KMS-11 (cell line): ENCODE results near the gene PRPF40A.
A peak's percentile ranks its signal among the peaks of the same experiment; 100 is the strongest.
"Not testable (repeated sequence)": the region's sequence is repeated elsewhere in the genome, so short reads cannot be mapped to it uniquely, and the experiment has no call there.

Source experiments
- H2AFZ ChIP-seq: fragments of 200-600 bp; sonication (generic); 2 replicates; pipeline ENCODE4 v1.6.1; 2016; ENCODE audit warnings: antibody characterized with exemption, mixed run types, low read depth
- H3K27ac ChIP-seq: fragments of 200-600 bp; sonication (generic); 2 replicates; pipeline ENCODE4 v1.6.1; 2016; ENCODE audit warnings: mild to moderate bottlenecking, mixed run types
- H3K27me3 ChIP-seq: fragments of 200-600 bp; sonication (generic); 2 replicates; pipeline ENCODE4 v1.6.1; 2017; ENCODE audit warnings: mild to moderate bottlenecking, low read depth, mixed run types, moderate library complexity; ENCODE audit not compliant: insufficient read depth
- H3K36me3 ChIP-seq: fragments of 200-600 bp; sonication (generic); 2 replicates; pipeline ENCODE4 v1.6.1; 2017; ENCODE audit warnings: mild to moderate bottlenecking, mixed run types; ENCODE audit not compliant: insufficient read depth
- H3K4me1 ChIP-seq: fragments of 200-600 bp; sonication (generic); 2 replicates; pipeline ENCODE4 v1.6.1; 2016; ENCODE audit warnings: mild to moderate bottlenecking, low read depth, mixed run types; ENCODE audit not compliant: poor library complexity, severe bottlenecking
- H3K4me2 ChIP-seq: fragments of 200-600 bp; sonication (generic); 2 replicates; pipeline ENCODE4 v1.7.0; 2016; ENCODE audit warnings: mild to moderate bottlenecking, mixed run types
- H3K4me3 ChIP-seq: fragments of 200-600 bp; sonication (generic); IDR thresholded peaks from 2 replicates; pipeline ENCODE4 v1.6.1; 2017; ENCODE audit warnings: low read depth, low read length, mixed read lengths; ENCODE audit not compliant: insufficient read depth
- H3K79me2 ChIP-seq: fragments of 200-600 bp; sonication (generic); 2 replicates; pipeline ENCODE4 v1.6.1; 2016; ENCODE audit warnings: low read depth, mixed run types; ENCODE audit not compliant: insufficient read depth
- H3K9ac ChIP-seq: fragments of 200-600 bp; sonication (generic); 2 replicates; pipeline ENCODE4 v1.6.1; 2016; ENCODE audit warnings: mild to moderate bottlenecking, mixed run types
- H4K20me1 ChIP-seq: fragments of 200-600 bp; sonication (generic); 2 replicates; pipeline ENCODE4 v1.6.1; 2016; ENCODE audit warnings: mild to moderate bottlenecking, mixed run types; ENCODE audit not compliant: insufficient read depth
- TF ChIP-seq, protein P1 (sequence below): fragments of 200-600 bp; sonication (generic); conservative IDR thresholded peaks from 2 replicates; pipeline ENCODE4 v1.6.1; 2017; ENCODE audit warnings: low read depth, mild to moderate bottlenecking, antibody characterized with exemption, low read length, moderate library complexity, mixed read lengths

PRPF40A gene

DNA sequence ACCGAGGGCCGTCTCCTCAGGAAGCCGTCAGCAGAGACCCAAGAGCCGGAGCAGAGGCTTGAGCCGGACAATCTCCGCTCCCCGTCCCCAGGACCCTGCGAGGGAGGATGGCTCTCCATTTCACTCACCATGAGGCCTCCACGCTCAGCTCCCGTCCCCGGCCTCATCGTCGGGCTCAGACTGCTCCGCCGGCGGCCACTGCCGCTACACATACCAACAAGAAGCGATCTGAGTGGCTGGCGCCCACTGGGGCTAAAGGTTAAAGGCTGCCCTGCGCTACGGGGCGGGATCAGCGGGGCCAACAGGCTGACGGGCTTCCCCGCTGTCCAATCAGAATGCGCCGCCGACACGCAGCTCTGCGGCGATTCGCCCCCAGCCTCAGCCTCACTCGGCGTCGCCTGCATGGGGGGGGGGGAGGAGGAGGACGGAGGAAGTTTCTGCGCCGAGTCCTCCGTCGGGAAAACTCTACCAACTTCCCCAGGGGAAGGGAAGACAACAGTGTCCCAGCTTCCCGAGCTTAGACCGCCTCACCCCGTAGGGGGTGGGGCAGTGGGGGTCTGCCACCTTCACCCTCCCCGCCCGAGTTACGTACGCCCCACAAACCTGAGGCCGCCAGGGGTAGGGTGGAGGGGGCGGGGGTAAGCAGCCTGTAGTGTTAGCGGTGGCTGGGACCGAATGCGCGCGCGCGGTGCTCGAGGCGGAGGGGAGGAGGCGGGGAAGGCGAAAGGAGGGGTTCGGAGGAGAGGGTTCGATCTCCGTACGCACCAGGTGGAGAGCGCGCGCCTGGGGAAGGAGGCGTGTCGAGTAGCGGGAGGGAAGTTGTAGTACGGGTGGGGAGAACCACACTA lies at the start of gene PRPF40A:
TSS of gene PRPF40A (minus strand) at position 234 of the 848 bp plus-strand sequence. CDS start at position 212, 22 bp downstream.
- TF ChIP-seq, protein P1, sequence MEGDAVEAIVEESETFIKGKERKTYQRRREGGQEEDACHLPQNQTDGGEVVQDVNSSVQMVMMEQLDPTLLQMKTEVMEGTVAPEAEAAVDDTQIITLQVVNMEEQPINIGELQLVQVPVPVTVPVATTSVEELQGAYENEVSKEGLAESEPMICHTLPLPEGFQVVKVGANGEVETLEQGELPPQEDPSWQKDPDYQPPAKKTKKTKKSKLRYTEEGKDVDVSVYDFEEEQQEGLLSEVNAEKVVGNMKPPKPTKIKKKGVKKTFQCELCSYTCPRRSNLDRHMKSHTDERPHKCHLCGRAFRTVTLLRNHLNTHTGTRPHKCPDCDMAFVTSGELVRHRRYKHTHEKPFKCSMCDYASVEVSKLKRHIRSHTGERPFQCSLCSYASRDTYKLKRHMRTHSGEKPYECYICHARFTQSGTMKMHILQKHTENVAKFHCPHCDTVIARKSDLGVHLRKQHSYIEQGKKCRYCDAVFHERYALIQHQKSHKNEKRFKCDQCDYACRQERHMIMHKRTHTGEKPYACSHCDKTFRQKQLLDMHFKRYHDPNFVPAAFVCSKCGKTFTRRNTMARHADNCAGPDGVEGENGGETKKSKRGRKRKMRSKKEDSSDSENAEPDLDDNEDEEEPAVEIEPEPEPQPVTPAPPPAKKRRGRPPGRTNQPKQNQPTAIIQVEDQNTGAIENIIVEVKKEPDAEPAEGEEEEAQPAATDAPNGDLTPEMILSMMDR, result no peak
- Histone ChIP-seq H3K27ac (peak within 1 kb of the TSS; percentile 88), H2AFZ (peak within 1 kb of the TSS; percentile 74), H3K27me3 (no peaks in the 10 kb centered on the region), H3K4me2 (peak within 1 kb of the TSS; percentile 93), H3K36me3 (peaks cover 20% of the 10 kb centered on the region; the same call in 1 of the 2 replicates), H3K4me3 (peak within 1 kb of the TSS; percentile 95), H4K20me1 (peaks cover 23% of the 10 kb centered on the region; the same call in 1 of the 2 replicates), H3K79me2 (peaks cover 81% of the 10 kb centered on the region), H3K9ac (peak within 1 kb of the TSS; percentile 90), H3K4me1 (peaks cover 49% of the 10 kb centered on the region)

DNA sequence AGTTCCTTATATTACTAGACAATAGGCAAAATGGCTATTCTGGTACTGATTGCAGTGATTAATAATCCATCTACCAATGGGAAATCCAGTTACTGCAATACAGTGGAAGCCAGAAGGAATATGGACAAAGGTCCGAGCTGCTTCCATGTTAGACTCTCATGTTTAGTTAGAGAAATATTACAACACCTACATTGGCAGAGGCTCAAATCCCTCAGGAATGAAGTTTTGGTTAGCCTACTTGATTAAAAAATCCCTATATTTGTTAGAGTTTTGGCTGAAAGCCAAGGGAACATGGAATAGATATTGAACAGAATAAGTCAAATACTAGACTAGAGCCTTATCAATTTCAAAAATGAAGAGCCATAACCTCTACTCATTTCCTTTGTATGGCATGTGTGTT lies 49.7 kb upstream of the PRPF40A start:
- Histone ChIP-seq H3K9ac (no peak overlapping the region), H4K20me1 (no peaks in the 10 kb centered on the region), H3K36me3 (no peaks in the 10 kb centered on the region), H3K79me2 (no peaks in the 10 kb centered on the region), H3K4me3 (no peak overlapping the region), H3K4me1 (no peaks in the 10 kb centered on the region), H3K4me2 (no peak overlapping the region), H3K27me3 (no peaks in the 10 kb centered on the region), H3K27ac (no peak overlapping the region), H2AFZ (no peak overlapping the region)
- TF ChIP-seq, protein P1, result no peak

DNA sequence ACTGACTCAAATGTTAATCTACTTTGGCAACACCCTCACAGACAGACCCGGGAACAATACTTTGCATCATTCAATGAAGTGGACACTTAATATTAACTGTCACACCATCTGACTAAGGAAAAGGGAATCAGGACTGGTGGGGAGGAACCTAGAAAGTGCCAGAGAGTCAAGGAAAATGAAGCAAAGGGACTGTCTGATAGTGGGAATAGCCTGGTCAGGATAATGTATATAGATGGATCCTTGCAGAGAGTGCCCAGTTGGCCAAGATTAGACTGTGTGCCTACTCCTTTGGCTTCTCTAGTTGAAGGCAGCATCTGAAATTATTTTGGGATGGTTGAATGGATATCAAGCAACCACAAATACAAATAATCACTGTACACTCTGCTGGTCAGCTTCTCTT lies 46.4 kb upstream of the PRPF40A start:
- H3K27me3 ChIP-seq, result no peaks in the 10 kb centered on the region
- H3K36me3 ChIP-seq, result no peaks in the 10 kb centered on the region
- no peaks in the 10 kb centered on the region for H3K79me2 ChIP-seq
- no peak overlapping the region for H2AFZ ChIP-seq
- H3K4me3 ChIP-seq, result no peak overlapping the region
- H3K27ac ChIP-seq, result no peak overlapping the region
- H3K4me2 ChIP-seq, result no peak overlapping the region
- TF ChIP-seq, protein P1, result no peak
- no peaks in the 10 kb centered on the region for H4K20me1 ChIP-seq
- no peak overlapping the region for H3K9ac ChIP-seq
- H3K4me1 ChIP-seq, result no peaks in the 10 kb centered on the region

DNA sequence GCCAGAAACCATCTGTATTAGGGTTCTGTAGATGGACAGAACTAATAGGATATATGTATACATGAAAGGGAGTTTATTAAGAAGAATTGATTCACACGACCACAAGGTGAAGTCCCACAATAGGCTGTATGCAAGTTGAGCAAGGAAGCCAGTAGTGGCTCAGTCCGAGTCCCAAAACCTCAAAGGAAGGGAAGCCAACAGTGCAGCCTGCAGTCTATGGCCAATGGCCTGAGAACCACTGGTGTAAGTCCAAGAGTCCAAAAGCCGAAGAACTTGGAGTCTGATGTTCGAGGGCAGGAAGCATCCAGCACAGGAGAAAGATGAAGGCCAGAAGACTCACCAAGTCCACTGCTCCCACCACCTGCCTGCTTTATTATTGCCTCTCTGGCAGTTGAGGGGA lies 45.9 kb upstream of the PRPF40A start:
- not testable (repeated sequence) for H2AFZ ChIP-seq, H3K4me1 ChIP-seq, H3K4me3 ChIP-seq, H4K20me1 ChIP-seq, H3K4me2 ChIP-seq, H3K79me2 ChIP-seq, H3K27ac ChIP-seq, H3K36me3 ChIP-seq, H3K27me3 ChIP-seq, H3K9ac ChIP-seq

DNA sequence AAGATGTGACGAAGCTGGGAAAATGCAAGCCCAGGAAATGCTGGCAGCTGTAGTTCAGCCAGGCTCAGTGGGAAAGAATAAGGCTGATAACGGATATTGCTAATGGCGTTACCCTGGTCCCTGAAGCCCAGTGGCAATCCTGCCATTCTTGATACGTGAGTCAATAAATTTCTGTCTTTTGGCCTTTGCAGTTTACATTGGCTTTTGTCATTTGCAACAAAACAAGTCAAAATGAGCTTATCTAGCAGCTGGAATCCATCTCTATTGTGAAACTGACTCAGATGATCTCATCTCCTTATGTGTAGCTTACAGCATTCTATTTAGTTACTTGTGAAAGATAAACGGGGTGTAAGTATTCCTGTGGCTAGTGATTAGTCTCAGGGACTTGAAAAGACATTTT lies 44.9 kb upstream of the PRPF40A start:
- H2AFZ ChIP-seq, result no peak overlapping the region
- TF ChIP-seq, protein P1, result no peak
- H3K27me3 ChIP-seq, result no peaks in the 10 kb centered on the region
- H3K79me2 ChIP-seq, result no peaks in the 10 kb centered on the region
- no peaks in the 10 kb centered on the region for H4K20me1 ChIP-seq
- H3K36me3 ChIP-seq, result 0 out of 2 replicates have a peak, but pooled peaks cover 4% of the 10 kb centered on the region
- no peak overlapping the region for H3K27ac ChIP-seq
- no peak overlapping the region for H3K4me3 ChIP-seq
- H3K4me2 ChIP-seq, result no peak overlapping the region
- no peak overlapping the region for H3K9ac ChIP-seq
- H3K4me1 ChIP-seq, result no peaks in the 10 kb centered on the region
